ENCODE results near the gene ATP2C2.
A peak's percentile ranks its signal among the peaks of the same experiment; 100 is the strongest.
"Not testable (repeated sequence)": the region's sequence is repeated elsewhere in the genome, so short reads cannot be mapped to it uniquely, and the experiment has no call there.

The ATP2C2 gene

GRCh38 chr16:84340325-84341040, 27.9 kb upstream of the ATP2C2 start:
- peak; percentile 53 to 63 for DNase-seq

GRCh38 chr16:84341528-84342295, 26.6 kb upstream of the ATP2C2 start:
- DNase-seq: no peak

DNA sequence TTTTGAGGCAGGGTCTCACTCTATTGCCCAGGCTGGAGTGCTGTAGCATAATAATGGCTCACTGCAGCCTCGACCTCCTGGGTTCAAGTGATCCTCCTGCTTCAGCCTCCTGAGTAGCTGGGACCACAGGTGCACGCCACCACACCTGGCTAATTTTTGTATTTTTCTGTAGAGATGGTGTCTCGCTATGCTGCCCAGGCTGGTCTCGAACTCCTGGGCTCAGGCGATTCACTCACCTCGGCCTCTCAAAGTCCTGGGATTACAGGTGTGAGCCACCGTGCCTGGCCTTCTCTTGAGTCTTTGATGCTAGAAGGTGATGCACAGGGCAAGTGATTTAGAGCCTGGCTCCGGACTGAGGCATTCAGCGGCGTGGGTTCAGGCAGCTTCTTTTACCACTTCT, 24.5 kb upstream of the ATP2C2 start:
- DNase-seq: not testable (repeated sequence)

- DNase-seq: no peak
Observed at GRCh38 chr16:84344781-84345180, 23.6 kb upstream of the ATP2C2 start.

DNA sequence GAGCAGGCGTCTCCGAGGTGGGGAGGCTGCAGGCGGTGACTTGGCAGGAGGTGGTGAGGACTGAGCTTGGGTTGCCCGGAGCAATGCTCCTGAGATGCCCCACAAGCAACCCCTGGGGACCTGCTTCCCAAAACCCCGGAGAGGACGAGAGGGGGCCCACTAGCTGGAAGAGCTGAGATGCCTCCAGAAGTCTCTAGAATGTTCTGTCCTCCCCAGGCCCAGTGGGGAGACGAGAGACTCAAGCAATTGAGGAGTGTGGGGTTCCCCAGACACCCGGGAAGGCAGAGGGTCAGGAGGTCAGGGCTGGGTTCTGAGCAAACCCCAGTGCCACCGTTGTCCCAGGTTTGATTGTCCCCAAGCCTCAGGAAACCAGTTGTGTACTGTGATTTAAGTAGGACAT, 21.2 kb upstream of the ATP2C2 start:
- no peak for DNase-seq

- DNase-seq: no peak
Observed at GRCh38 chr16:84348386-84348888, 19.9 kb upstream of the ATP2C2 start.

GRCh38 chr16:84349862-84350684, 18.3 kb upstream of the ATP2C2 start:
- DNase-seq: no peak

DNA sequence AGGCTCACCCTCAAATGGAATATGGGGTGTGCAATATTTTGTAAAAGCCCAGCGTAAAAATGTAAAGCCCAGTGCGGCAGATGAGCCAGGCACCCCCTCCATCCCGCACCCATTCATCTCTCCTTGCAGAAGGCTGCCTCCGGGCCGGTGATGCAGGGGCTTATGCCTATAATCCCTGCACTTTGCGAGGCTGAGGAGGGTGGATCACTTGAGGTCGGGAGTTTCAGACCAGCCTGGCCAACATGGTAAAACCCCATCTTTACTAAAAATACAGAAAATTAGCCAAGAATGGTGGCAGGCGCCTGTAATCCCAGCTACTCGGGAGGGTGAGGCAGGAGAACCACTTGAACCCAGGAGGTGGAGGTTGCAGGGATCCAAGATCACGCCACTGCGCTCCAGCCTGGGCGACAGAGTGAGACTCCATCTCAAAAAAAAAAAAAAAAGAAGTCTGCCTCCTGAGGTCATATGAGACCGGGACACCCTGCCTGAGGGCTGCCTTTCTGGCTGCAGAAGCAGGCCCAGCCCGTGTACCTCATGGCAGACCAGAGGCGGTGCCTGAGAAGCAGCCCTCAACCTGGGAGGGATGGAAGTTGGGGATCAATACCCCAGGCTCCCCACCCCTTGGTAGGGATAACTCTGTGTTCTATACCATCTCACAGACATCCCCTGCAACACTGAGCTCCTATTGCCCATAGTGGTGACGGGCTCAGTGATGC, 17.5 kb upstream of the ATP2C2 start:
- DNase-seq: no peak

- DNase-seq: no peak
Observed at GRCh38 chr16:84351630-84352029, 16.7 kb upstream of the ATP2C2 start.

- DNase-seq: no peak
Observed at GRCh38 chr16:84354306-84354705, 14.0 kb upstream of the ATP2C2 start.

DNA sequence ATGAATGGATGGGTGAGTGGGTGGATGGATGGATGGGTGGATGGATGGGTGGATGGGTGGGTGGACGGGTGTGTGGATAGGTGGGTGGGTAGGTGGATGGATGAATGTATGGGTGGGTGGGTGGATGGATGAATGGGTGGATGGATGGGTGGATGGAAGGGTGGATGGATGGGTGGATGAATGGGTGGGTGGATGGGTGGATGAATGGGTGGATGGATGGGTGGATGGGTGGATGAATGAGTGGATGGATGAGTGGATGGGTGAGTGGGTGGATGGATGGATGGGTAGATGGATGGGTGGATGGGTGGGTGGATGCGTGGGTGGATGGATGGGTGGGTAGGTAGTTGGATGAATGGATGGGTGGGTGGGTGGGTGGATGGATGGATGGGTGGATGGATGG, 13.2 kb upstream of the ATP2C2 start:
- no peak for DNase-seq

- DNase-seq: no peak
Observed at GRCh38 chr16:84356176-84356575, 12.2 kb upstream of the ATP2C2 start.

GRCh38 chr16:84356591-84357116, 11.7 kb upstream of the ATP2C2 start:
- no peak for DNase-seq

- peak; percentile 61 to 74 for DNase-seq
Observed at GRCh38 chr16:84357191-84357651, 11.1 kb upstream of the ATP2C2 start.

DNA sequence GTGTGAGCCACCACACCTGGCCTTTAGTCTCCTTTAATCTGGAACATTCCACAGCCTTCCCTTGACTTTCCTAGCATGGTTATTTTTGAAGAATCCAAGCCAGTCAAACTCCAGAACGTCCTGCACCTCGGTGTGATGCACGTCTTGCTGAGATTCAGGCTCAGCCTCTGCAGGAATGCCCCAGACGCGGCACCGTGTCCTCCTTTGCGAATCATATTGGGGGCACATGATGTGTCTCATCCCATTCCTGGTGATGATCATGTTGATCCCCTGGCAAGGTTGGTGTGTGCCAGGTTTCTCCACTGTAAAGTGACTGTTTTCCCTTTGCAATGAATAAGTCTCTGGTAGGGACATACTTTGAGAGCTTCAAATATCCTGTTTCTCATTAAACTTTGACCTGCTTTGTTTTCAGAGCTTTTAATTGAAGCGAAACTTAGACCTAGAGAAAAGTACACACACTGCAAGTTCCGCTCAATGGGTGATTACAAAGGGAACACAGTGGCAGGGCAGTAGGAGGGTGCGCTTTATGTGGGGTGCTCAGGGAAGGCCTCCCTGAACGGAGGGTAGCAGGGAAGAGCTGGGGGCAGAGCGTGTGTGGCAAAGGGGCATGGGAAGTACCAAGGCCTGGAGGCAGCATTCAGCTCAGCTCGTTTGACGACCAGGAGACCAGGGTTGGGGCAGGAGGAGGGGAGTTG, 9.6 kb upstream of the ATP2C2 start:
- DNase-seq: no peak

GRCh38 chr16:84359326-84359725, 9.0 kb upstream of the ATP2C2 start:
- DNase-seq: no peak

DNA sequence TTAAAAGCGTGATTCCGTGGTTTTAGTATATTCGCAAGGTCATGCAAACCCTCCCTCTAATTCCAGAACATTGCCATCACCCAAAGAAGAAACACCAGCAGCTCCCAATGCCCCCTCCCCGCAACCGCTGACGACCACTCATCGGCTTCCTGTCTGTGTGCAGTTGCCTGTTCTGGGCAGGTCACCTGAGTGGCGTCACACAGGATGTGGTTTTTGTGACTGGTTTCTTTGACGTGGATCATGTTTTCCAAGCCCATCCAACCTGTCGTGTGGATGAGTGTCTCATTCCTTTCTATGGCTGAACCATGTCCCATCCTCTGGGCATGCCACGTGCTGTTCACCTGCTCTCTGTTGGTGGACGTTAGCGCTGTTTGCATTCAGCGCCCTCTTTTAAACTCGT, 8.2 kb upstream of the ATP2C2 start:
- DNase-seq: no peak

- DNase-seq: no peak
Observed at GRCh38 chr16:84360748-84361147, 7.6 kb upstream of the ATP2C2 start.

GRCh38 chr16:84361546-84361945, 6.8 kb upstream of the ATP2C2 start:
- no peak for DNase-seq

DNA sequence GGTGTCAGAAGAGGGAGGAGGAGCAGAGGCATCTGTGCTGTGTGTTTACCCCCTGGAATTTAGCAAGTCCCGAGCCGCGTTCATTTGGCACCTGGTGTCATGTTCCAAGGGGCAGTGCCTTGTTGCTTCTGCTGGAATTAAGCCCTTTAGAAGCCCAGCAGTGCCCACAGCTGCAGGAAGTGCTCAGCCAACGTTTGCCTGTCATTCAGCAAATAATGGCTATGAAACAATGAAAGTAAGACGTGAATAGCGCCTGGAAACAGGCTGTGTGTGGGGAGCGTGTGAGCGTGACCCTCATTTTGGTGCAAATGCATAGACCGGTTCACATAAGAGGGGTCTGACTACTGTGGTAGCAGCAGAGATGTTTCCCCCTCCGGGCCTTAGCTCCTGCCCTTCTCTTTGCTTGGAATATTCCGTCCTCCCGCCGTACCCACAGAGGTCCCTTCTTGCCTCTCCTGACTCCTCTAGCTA, 5.8 kb upstream of the ATP2C2 start:
- no peak for DNase-seq

DNA sequence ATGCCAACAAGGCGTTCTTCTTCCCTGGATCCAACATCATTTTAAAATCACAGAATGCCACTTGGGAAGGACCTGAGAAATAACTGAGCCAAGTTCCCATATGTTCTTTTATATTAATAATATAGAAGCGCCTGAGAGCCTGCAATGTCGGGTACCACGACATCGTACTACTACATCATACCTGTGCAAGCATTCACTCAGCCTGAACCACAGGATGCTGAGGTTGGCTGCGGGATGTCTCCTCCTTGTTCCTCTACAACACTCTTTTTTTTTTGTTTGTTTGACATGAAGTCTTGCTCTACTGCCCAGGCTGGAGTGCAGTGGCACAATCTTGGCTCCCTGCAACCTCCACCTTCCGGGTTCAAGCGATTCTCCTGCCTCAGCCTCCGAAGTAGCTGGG, 2.1 kb upstream of the ATP2C2 start:
- no peak for DNase-seq

DNA sequence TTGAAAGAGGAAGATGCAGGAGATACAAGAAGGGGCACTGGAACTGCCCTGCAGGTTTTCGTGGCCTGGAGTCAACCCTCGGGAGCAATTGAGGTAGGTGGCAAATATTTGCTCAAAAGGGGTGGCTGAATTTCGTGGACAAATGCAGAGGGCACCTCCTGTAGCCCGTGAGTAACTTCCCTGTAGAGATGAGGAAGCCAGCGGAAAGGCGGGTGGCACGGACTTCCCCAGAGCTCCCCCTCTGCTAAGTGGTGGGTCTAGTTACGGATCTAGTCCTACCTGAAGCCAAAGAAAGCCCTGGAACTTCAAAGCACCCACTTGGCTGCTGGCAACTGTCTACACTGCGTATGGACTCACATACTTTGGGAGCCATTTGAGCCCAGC, 1.0 kb upstream of the ATP2C2 start:
- DNase-seq: peak; percentile 6 to 36

Measured in inflammatory macrophage treated with lipopolysaccharide for 1 hour (primary cell).